Measurements from ENCODE around the gene RBM15.

DNA sequence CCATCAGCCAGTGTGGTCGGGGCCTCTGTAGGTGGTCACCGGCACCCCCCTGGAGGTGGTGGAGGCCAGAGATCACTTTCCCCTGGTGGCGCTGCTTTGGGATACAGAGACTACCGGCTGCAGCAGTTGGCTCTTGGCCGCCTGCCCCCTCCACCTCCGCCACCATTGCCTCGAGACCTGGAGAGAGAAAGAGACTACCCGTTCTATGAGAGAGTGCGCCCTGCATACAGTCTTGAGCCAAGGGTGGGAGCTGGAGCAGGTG is 961 bp downstream of the RBM15 start:
- TF ChIP-seq, protein P1, sequence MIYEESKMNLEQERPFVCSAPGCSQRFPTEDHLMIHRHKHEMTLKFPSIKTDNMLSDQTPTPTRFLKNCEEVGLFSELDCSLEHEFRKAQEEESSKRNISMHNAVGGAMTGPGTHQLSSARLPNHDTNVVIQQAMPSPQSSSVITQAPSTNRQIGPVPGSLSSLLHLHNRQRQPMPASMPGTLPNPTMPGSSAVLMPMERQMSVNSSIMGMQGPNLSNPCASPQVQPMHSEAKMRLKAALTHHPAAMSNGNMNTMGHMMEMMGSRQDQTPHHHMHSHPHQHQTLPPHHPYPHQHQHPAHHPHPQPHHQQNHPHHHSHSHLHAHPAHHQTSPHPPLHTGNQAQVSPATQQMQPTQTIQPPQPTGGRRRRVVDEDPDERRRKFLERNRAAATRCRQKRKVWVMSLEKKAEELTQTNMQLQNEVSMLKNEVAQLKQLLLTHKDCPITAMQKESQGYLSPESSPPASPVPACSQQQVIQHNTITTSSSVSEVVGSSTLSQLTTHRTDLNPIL (CRISPR knock-in tag; IDR thresholded peaks at IDR 0.05; ENCODE audit: low read depth), result no peak
- no peak for TF ChIP-seq ZFP30 (CRISPR knock-in tag; IDR thresholded peaks at IDR 0.05)
- TF ChIP-seq, protein P2, sequence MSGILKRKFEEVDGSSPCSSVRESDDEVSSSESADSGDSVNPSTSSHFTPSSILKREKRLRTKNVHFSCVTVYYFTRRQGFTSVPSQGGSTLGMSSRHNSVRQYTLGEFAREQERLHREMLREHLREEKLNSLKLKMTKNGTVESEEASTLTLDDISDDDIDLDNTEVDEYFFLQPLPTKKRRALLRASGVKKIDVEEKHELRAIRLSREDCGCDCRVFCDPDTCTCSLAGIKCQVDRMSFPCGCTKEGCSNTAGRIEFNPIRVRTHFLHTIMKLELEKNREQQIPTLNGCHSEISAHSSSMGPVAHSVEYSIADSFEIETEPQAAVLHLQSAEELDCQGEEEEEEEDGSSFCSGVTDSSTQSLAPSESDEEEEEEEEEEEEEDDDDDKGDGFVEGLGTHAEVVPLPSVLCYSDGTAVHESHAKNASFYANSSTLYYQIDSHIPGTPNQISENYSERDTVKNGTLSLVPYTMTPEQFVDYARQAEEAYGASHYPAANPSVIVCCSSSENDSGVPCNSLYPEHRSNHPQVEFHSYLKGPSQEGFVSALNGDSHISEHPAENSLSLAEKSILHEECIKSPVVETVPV (CRISPR knock-in tag; IDR thresholded peaks at IDR 0.05), result no peak
- TF ChIP-seq, protein P3, sequence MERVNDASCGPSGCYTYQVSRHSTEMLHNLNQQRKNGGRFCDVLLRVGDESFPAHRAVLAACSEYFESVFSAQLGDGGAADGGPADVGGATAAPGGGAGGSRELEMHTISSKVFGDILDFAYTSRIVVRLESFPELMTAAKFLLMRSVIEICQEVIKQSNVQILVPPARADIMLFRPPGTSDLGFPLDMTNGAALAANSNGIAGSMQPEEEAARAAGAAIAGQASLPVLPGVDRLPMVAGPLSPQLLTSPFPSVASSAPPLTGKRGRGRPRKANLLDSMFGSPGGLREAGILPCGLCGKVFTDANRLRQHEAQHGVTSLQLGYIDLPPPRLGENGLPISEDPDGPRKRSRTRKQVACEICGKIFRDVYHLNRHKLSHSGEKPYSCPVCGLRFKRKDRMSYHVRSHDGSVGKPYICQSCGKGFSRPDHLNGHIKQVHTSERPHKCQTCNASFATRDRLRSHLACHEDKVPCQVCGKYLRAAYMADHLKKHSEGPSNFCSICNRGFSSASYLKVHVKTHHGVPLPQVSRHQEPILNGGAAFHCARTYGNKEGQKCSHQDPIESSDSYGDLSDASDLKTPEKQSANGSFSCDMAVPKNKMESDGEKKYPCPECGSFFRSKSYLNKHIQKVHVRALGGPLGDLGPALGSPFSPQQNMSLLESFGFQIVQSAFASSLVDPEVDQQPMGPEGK (CRISPR knock-in tag; IDR thresholded peaks at IDR 0.05; ENCODE audit: borderline replicate concordance), result no peak
- no peak for TF ChIP-seq PPARA (CRISPR knock-in tag; IDR thresholded peaks at IDR 0.05; ENCODE audit: borderline replicate concordance)
- TF ChIP-seq, protein P4, sequence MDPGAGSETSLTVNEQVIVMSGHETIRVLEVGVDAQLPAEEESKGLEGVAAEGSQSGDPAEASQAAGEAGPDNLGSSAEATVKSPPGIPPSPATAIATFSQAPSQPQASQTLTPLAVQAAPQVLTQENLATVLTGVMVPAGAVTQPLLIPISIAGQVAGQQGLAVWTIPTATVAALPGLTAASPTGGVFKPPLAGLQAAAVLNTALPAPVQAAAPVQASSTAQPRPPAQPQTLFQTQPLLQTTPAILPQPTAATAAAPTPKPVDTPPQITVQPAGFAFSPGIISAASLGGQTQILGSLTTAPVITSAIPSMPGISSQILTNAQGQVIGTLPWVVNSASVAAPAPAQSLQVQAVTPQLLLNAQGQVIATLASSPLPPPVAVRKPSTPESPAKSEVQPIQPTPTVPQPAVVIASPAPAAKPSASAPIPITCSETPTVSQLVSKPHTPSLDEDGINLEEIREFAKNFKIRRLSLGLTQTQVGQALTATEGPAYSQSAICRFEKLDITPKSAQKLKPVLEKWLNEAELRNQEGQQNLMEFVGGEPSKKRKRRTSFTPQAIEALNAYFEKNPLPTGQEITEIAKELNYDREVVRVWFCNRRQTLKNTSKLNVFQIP (CRISPR knock-in tag; IDR thresholded peaks at IDR 0.05; ENCODE audit: borderline replicate concordance, low read depth), result no peak
- TF ChIP-seq, protein P5, sequence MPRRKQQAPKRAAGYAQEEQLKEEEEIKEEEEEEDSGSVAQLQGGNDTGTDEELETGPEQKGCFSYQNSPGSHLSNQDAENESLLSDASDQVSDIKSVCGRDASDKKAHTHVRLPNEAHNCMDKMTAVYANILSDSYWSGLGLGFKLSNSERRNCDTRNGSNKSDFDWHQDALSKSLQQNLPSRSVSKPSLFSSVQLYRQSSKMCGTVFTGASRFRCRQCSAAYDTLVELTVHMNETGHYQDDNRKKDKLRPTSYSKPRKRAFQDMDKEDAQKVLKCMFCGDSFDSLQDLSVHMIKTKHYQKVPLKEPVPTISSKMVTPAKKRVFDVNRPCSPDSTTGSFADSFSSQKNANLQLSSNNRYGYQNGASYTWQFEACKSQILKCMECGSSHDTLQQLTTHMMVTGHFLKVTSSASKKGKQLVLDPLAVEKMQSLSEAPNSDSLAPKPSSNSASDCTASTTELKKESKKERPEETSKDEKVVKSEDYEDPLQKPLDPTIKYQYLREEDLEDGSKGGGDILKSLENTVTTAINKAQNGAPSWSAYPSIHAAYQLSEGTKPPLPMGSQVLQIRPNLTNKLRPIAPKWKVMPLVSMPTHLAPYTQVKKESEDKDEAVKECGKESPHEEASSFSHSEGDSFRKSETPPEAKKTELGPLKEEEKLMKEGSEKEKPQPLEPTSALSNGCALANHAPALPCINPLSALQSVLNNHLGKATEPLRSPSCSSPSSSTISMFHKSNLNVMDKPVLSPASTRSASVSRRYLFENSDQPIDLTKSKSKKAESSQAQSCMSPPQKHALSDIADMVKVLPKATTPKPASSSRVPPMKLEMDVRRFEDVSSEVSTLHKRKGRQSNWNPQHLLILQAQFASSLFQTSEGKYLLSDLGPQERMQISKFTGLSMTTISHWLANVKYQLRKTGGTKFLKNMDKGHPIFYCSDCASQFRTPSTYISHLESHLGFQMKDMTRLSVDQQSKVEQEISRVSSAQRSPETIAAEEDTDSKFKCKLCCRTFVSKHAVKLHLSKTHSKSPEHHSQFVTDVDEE (CRISPR knock-in tag; IDR thresholded peaks at IDR 0.05), result no peak
- TF ChIP-seq ZNF565 (CRISPR knock-in tag; conservative IDR thresholded peaks at IDR 0.05; ENCODE audit: low read depth), result no peak
- no peak for TF ChIP-seq ZNF70 (CRISPR knock-in tag; IDR thresholded peaks at IDR 0.05)
- TF ChIP-seq ISL1 (CRISPR knock-in tag; IDR thresholded peaks at IDR 0.05), result no peak
- TF ChIP-seq ESRRG (CRISPR knock-in tag; IDR thresholded peaks at IDR 0.05), result no peak
- TF ChIP-seq RARB (CRISPR knock-in tag; IDR thresholded peaks at IDR 0.05), result no peak
- TF ChIP-seq ARNTL (CRISPR knock-in tag; IDR thresholded peaks at IDR 0.05; ENCODE audit: borderline replicate concordance, low read depth), result no peak

Measured in SK-N-SH treated with all-trans-retinoic acid at 6 μM for 48 hours (cell line).